ENCODE results near the gene SERINC5. TPM values are rescaled to one million over a fixed set of nuclear protein-coding genes. Genes with fewer than 3 reads are reported as not detected.
A peak's percentile ranks its signal among the peaks of the same experiment; 100 is the strongest.
"Not testable (repeated sequence)": the region's sequence is repeated elsewhere in the genome, so short reads cannot be mapped to it uniquely, and the experiment has no call there.

SERINC5 gene
- total RNA-seq, 2 experiments from 2014 or later, result 115 to 123 TPM

DNA sequence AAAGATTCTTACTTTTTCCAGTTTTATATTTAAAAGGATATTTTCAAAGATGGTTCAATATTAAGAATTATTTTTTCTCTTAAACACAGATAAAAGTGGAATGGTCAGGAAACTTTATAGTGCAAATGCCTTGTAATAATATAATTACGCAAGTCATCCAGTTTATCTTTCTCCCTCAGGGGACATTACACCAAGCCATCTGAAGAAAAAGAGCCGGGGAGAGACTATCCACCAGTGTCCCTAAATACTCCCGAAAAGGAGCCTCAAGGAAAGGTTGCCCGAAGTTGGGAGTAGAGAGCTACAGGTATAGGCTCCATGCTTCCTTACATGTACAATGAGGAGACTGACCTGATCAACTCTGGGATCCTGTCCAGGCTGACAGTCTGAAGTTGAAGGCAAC is 101.1 kb downstream of the SERINC5 start:
- peaks cover 96% of the 10 kb centered on the region for H3K36me3 Mint-ChIP-seq (ENCODE audit: low read depth)
- ChIA-PET CTCF (interaction anchor here (1.4 kb wide), 1 partner anchor 35 kb away, joined by 3 read pairs; no protein-coding TSS in a partner anchor), POLR2A (interaction anchor here (8.7 kb wide), 1 partner anchor 19 kb away, joined by 96 read pairs; no protein-coding TSS in a partner anchor)
- H3K9me3 Mint-ChIP-seq, result no peaks in the 10 kb centered on the region
- DNase-seq (no peak), ATAC-seq (ENCODE audit: poor library complexity) (no peak)
- H3K27me3 Mint-ChIP-seq, result no peaks in the 10 kb centered on the region
- Histone ChIP-seq H3K27me3 (ENCODE audit: control insufficient read depth in 1 of 2, insufficient read depth in 2 of 2, low read length in 2 of 2) (no peaks in the 10 kb centered on the region), H3K36me3 (ENCODE audit: insufficient read depth, low read length) (peaks cover 76% of the 10 kb centered on the region), H3K4me1 (ENCODE audit: insufficient read depth, low read length) (peaks cover 44% of the 10 kb centered on the region), H3K9me3 (ENCODE audit: control insufficient read depth in 1 of 2, insufficient read depth in 1 of 2, low read length in 2 of 2) (no peaks in the 10 kb centered on the region), H3K4me3 (ENCODE audit: low read length) (no peak overlapping the region), H3K27ac (ENCODE audit: low read depth in 1 of 2, low read length in 2 of 2) (no peak overlapping the region)
- peaks cover 85% of the 10 kb centered on the region for H3K4me1 Mint-ChIP-seq (ENCODE audit: low read depth)
- intact Hi-C loops (cut with DNase I, micrococcal nuclease), result loop anchor here in 1 of 2 experiments (5.0 kb wide), 1 partner anchor 53 kb away; no protein-coding TSS in a partner anchor
- H3K27ac Mint-ChIP-seq, result peak overlapping the region; percentile 98
- TF ChIP-seq, protein P1, sequence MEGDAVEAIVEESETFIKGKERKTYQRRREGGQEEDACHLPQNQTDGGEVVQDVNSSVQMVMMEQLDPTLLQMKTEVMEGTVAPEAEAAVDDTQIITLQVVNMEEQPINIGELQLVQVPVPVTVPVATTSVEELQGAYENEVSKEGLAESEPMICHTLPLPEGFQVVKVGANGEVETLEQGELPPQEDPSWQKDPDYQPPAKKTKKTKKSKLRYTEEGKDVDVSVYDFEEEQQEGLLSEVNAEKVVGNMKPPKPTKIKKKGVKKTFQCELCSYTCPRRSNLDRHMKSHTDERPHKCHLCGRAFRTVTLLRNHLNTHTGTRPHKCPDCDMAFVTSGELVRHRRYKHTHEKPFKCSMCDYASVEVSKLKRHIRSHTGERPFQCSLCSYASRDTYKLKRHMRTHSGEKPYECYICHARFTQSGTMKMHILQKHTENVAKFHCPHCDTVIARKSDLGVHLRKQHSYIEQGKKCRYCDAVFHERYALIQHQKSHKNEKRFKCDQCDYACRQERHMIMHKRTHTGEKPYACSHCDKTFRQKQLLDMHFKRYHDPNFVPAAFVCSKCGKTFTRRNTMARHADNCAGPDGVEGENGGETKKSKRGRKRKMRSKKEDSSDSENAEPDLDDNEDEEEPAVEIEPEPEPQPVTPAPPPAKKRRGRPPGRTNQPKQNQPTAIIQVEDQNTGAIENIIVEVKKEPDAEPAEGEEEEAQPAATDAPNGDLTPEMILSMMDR (IDR thresholded peaks at IDR 0.05), result no peak
- H3K4me3 Mint-ChIP-seq, result no peak overlapping the region

DNA sequence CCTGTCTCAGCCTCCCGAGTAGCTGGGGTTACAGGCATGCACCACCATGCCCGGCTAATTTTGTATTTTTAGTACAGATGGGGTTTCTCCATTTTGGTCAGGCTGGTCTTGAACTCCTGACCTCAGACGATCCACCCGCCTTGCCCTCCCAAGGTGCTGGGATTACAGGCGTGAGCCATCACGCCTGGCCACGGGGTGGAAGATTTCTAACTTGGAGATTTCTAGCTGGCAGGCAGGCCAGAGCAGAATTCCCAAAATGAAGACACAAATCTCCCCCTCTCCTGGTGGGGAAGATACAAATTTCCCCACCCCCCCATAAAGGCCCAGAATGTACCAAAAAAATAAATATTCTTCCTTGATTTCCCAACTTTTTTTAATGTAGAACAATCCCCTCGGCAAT is 101.6 kb downstream of the SERINC5 start:
- ATAC-seq (ENCODE audit: poor library complexity); H3K27me3 Mint-ChIP-seq; H3K9me3 ChIP-seq (ENCODE audit: control insufficient read depth in 1 of 2, insufficient read depth in 1 of 2, low read length in 2 of 2); H3K4me3 ChIP-seq (ENCODE audit: low read length); DNase-seq; H3K9me3 Mint-ChIP-seq; H3K27ac ChIP-seq (ENCODE audit: low read depth in 1 of 2, low read length in 2 of 2); CTCF ChIA-PET; H3K4me3 Mint-ChIP-seq; H3K27me3 ChIP-seq (ENCODE audit: control insufficient read depth in 1 of 2, insufficient read depth in 2 of 2, low read length in 2 of 2): not testable (repeated sequence)
- intact Hi-C loops (cut with DNase I, micrococcal nuclease), result loop anchor here in 1 of 2 experiments (5.0 kb wide), 1 partner anchor 53 kb away; no protein-coding TSS in a partner anchor
- POLR2A ChIA-PET, result interaction anchor here (3.9 to 8.7 kb wide), 2 partner anchors 13 to 19 kb away, joined by 46 to 96 read pairs; no protein-coding TSS in a partner anchor
- peaks cover 86% of the 10 kb centered on the region for H3K4me1 Mint-ChIP-seq (ENCODE audit: low read depth)
- H3K27ac Mint-ChIP-seq, result peak overlapping the region; percentile 98
- peaks cover 96% of the 10 kb centered on the region for H3K36me3 Mint-ChIP-seq (ENCODE audit: low read depth)
- Histone ChIP-seq H3K36me3 (ENCODE audit: insufficient read depth, low read length) (peaks cover 76% of the 10 kb centered on the region), H3K4me1 (ENCODE audit: insufficient read depth, low read length) (peaks cover 49% of the 10 kb centered on the region)

DNA sequence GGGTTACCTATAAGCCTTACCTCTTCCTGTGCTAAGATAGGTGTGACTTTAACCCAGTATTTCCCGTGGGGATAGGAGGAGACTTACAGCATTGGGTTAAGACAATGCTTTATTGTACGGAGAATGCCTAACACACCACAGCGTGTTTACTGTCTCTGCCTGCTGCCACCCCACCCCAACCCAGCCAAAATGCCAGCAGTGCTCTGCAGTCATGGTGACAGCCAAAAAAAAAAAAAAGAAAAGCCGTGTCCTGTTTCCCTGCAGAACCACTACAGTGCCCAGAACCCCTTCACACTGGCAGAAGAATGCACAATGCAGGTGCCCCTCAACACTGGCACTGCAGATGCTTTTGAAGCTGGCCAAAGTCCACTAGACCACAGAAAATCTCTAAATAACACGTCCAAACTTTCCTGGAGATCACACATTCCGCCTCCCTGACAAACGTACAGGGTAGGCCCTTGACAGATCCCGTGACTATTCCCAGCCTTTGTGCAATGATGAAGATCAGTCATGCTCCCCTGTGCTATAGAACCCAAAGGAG is 102.2 kb downstream of the SERINC5 start:
- Histone ChIP-seq H3K36me3 (ENCODE audit: insufficient read depth, low read length) (peaks cover 76% of the 10 kb centered on the region), H3K27me3 (ENCODE audit: control insufficient read depth in 1 of 2, insufficient read depth in 2 of 2, low read length in 2 of 2) (no peaks in the 10 kb centered on the region), H3K9me3 (ENCODE audit: control insufficient read depth in 1 of 2, insufficient read depth in 1 of 2, low read length in 2 of 2) (no peaks in the 10 kb centered on the region), H3K4me1 (ENCODE audit: insufficient read depth, low read length) (peaks cover 51% of the 10 kb centered on the region), H3K27ac (ENCODE audit: low read depth in 1 of 2, low read length in 2 of 2) (peak overlapping the region; percentile 48 to 56), H3K4me3 (ENCODE audit: low read length) (no peak overlapping the region)
- Mint-ChIP-seq H3K27me3 (no peaks in the 10 kb centered on the region), H3K4me1 (ENCODE audit: low read depth) (peaks cover 86% of the 10 kb centered on the region), H3K27ac (peak overlapping the region; percentile 98), H3K4me3 (peak overlapping the region; percentile 73), H3K9me3 (no peaks in the 10 kb centered on the region), H3K36me3 (ENCODE audit: low read depth) (peaks cover 96% of the 10 kb centered on the region)
- TF ChIP-seq, protein P1 (IDR thresholded peaks at IDR 0.05), result no peak
- ChIA-PET POLR2A (interaction anchor here (0.6 to 8.7 kb wide), 15 partner anchors 10 to 118 kb away, joined by 3 to 96 read pairs (median 5); partner anchors contain the start of gene SERINC5), CTCF (no interaction called here)
- peak in 11 of 14 experiments; percentile 19 to 67 (median 48) for DNase-seq
- intact Hi-C loops (cut with DNase I, micrococcal nuclease), result loop anchor here in 1 of 2 experiments (1.0 to 5.0 kb wide), 4 partner anchors 17 to 61 kb away; no protein-coding TSS in a partner anchor
- ATAC-seq (ENCODE audit: poor library complexity), result peak; percentile 69

Data from CD4-positive, alpha-beta T cell (primary cell).